ENCODE measurements around the gene NNAT. TPM values are rescaled to one million over a fixed set of nuclear protein-coding genes. Genes with fewer than 3 reads are reported as not detected.
A peak's percentile ranks its signal among the peaks of the same experiment; 100 is the strongest.

Gene NNAT
- total RNA-seq, 1 donor from 2014 or later = 8.3 TPM

DNA sequence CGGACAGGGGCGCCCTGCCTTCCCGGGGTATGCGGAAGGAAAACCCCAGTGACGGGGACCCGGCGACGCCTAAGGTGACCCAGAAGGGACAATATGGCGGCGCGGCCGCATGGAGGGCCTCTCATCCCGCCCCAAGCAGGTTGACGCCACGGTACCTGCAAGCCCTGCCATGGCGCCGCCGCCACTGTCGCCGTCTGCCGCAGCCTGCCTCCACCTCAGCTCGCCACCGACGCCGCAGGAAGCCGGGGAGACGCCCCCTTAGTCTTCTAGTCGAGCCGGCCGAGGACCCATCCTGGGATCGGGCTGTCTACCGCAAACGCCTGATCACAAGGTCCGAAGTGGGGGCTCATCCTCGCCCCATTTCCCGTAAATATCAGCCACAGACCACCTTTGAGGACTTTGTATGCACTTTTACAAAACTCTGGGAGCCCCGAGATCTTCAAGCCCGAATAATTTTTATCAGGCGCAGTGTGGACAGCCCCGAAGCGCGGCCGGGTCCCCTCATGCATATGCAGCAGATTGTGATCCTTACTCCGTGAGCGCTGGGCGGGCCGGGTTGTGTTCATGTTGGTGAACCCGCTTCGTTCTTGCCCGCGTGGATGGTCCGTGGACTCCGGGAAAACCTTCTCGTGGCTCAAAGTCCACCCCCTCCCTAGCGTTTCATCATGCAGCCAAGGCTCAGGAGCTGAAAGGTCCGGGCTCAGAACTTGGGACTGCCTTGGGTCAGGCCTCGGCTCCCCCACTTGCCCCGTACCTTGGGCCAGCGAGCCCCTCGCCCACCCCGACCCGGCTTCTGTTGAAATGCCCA, 6.8 kb downstream of the NNAT start, which contains the start of gene BLCAP:
Gene BLCAP (minus strand): TSS at position 239 of the 808 bp plus-strand sequence. CDS start 8,702 bp downstream, outside the sequence.
- Histone ChIP-seq H3K4me1 (peaks cover 53% of the 10 kb centered on the region), H3K9me3 (no peaks in the 10 kb centered on the region), H3K27ac (peak within 1 kb of the TSS; percentile 91), H3K27me3 (no peaks in the 10 kb centered on the region), H3K36me3 (no peaks in the 10 kb centered on the region), H3K4me3 (peak within 1 kb of the TSS; percentile 88 to 96)
- DNase-seq (ENCODE audit: extremely low spot score in 2 of 2) = peak in 1 of 2 donors; percentile 91
- intact Hi-C loops (cut with DNase I) = no loop called here
- TF ChIP-seq, protein P1, sequence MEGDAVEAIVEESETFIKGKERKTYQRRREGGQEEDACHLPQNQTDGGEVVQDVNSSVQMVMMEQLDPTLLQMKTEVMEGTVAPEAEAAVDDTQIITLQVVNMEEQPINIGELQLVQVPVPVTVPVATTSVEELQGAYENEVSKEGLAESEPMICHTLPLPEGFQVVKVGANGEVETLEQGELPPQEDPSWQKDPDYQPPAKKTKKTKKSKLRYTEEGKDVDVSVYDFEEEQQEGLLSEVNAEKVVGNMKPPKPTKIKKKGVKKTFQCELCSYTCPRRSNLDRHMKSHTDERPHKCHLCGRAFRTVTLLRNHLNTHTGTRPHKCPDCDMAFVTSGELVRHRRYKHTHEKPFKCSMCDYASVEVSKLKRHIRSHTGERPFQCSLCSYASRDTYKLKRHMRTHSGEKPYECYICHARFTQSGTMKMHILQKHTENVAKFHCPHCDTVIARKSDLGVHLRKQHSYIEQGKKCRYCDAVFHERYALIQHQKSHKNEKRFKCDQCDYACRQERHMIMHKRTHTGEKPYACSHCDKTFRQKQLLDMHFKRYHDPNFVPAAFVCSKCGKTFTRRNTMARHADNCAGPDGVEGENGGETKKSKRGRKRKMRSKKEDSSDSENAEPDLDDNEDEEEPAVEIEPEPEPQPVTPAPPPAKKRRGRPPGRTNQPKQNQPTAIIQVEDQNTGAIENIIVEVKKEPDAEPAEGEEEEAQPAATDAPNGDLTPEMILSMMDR (IDR thresholded peaks at IDR 0.05) = no peak
- TF ChIP-seq POLR2A (IDR thresholded peaks at IDR 0.05) = peak in 1 of 2 donors; percentile 65
- peak; percentile 92 for TF ChIP-seq POLR2AphosphoS5 (IDR thresholded peaks at IDR 0.05; ENCODE audit: insufficient read depth in 1 of 2, low read depth in 1 of 2)

DNA sequence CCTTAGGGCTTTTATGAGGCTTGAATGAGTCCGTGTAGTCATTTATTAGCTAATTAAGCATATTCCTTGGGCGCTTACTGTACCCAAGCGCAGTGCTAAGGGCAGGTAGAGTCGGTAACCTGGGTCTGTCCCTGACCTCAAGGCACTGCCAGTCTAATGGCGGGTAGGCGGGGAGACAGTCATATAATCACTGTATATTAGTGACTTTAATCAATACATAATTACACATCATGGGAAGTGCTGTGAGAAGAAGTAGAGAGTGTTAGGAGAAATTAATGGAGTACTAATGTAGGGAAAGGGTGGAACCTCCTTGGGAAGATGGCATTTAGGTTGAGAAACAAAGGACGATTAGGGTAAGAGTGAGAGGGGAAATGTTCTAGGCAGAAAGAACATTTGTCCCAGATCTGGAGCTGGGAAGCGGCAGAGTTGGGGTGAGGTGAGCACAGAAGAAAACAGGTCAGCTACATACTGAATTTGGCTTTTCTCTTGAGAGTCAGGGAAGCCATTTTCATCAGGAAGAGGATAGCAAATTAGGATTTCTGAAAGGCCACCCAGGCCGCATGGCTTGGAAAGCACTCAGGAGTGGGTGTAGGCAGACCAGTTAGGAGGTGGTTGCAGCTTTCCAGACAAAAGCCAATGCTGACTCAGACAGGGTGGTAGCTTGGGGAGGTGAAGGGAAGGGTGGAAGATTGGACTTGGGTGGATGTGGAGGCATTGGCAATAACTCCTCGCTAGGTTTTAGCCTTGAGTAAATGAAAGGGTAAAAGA, 7.6 kb downstream of the NNAT start:
- Histone ChIP-seq H3K27ac (peak overlapping the region; percentile 91), H3K4me3 (peak overlapping the region; percentile 88 to 96), H3K36me3 (no peaks in the 10 kb centered on the region), H3K9me3 (no peaks in the 10 kb centered on the region), H3K27me3 (no peaks in the 10 kb centered on the region), H3K4me1 (peaks cover 45% of the 10 kb centered on the region)
- DNase-seq (ENCODE audit: extremely low spot score in 2 of 2) = peak in 1 of 2 donors; percentile 75
- intact Hi-C loops (cut with DNase I) = no loop called here
- no peak for TF ChIP-seq POLR2A (IDR thresholded peaks at IDR 0.05)
- TF ChIP-seq, protein P1 (IDR thresholded peaks at IDR 0.05) = no peak
- no peak for TF ChIP-seq POLR2AphosphoS5 (IDR thresholded peaks at IDR 0.05; ENCODE audit: insufficient read depth in 1 of 2, low read depth in 1 of 2)

DNA sequence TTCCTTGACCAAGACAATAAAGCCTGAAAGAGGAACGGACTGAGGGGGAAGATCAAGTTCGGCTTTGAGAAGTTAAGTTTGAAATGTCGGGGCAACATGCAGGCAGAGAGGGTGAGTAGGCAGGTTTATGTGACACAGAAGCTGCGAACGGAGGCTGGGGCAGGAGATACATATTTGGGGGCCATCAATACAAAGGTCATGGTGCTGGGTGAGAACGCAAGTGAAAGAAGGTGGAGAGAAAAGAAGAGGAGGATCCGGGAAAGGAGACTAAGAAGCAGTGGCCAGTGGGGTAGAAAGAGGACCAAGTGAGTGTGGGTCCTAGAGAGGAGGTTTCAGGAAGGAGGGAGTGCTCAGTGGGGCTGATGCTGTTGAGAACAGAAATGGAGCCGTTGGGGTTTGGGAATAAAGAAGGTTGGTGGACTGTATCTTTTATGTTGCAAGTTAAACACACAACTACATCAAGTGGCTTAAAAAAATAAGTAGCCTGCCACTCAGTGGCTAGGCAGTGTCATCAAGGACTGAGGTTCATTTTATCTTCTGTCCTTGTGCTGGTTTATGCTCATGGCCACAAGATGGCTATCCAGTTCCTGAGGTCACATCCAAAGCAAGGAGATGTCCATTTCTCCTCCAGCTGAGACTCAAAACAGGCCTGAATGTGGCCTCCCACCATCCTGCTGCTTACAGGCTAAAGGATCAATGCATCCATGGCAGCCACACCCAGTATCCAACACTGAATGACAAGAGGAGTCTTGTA, 8.3 kb downstream of the NNAT start:
- peak in 1 of 2 donors; percentile 70 for DNase-seq (ENCODE audit: extremely low spot score in 2 of 2)
- no peak for TF ChIP-seq POLR2A (IDR thresholded peaks at IDR 0.05)
- no peak for TF ChIP-seq POLR2AphosphoS5 (IDR thresholded peaks at IDR 0.05; ENCODE audit: insufficient read depth in 1 of 2, low read depth in 1 of 2)
- TF ChIP-seq, protein P1 (IDR thresholded peaks at IDR 0.05) = no peak
- peaks cover 37% of the 10 kb centered on the region for H3K4me1 ChIP-seq
- H3K27ac ChIP-seq = no peak overlapping the region
- no peaks in the 10 kb centered on the region for H3K9me3 ChIP-seq
- H3K36me3 ChIP-seq = no peaks in the 10 kb centered on the region
- intact Hi-C loops (cut with DNase I) = no loop called here
- H3K4me3 ChIP-seq = no peak overlapping the region
- H3K27me3 ChIP-seq = no peaks in the 10 kb centered on the region

- Histone ChIP-seq H3K27ac (no peak overlapping the region), H3K4me3 (no peak overlapping the region), H3K9me3 (no peaks in the 10 kb centered on the region), H3K27me3 (no peaks in the 10 kb centered on the region), H3K4me1 (peaks cover 30% of the 10 kb centered on the region), H3K36me3 (no peaks in the 10 kb centered on the region)
- intact Hi-C loops (cut with DNase I) = loop anchor here (5.0 kb wide), 1 partner anchor 258 kb away; no protein-coding TSS in a partner anchor
- DNase-seq (ENCODE audit: extremely low spot score in 2 of 2) = peak in 1 of 2 donors; percentile 69
- TF ChIP-seq, protein P1 (IDR thresholded peaks at IDR 0.05) = no peak
- TF ChIP-seq POLR2AphosphoS5 (IDR thresholded peaks at IDR 0.05; ENCODE audit: insufficient read depth in 1 of 2, low read depth in 1 of 2) (no peak), POLR2A (IDR thresholded peaks at IDR 0.05) (no peak)
These were observed 9.0 kb downstream of the NNAT start for GRCh38 chr20:37529968-37530600.
